WTC11 (cell line): ENCODE data around the gene CLEC16A. TPM values are rescaled to one million over a fixed set of nuclear protein-coding genes. Genes with fewer than 3 reads are reported as not detected.

Source experiments
- ATAC-seq: fragments of 200-7000 bp; cut with Tn5 transposase; 2 replicates; pipeline ENCODE4 v1.10.0; 2021; ENCODE audit warnings: mild to moderate bottlenecking, moderate library complexity
- CTCF ChIA-PET: fragments of 300-600 bp; sonication (Branson Sonifier 250); formaldehyde crosslinking; loops from one replicate; lab custom pipeline; 2021; ENCODE audit warnings: antibody characterized with exemption; lab: Charles Lee
- POLR2A ChIA-PET: fragments of 350-600 bp; sonication (Branson Sonifier 250); formaldehyde crosslinking; loops from one replicate; lab custom pipeline; 2021; ENCODE audit warnings: antibody characterized with exemption; lab: Charles Lee
- DNase-seq: peaks from one replicate; pipeline ENCODE4 v3.0.0; 2021; ENCODE audit warnings: low spot score
- H3K27ac Mint-ChIP-seq: 2 replicates; pipeline ENCODE4 v1.8.0; 2021; ENCODE audit warnings: mixed read lengths
- H3K27me3 Mint-ChIP-seq: 2 replicates; pipeline ENCODE4 v1.8.0; 2021; ENCODE audit warnings: low read depth, mild to moderate bottlenecking, moderate library complexity, mixed read lengths
- H3K36me3 Mint-ChIP-seq: 2 replicates; pipeline ENCODE4 v1.8.0; 2021; ENCODE audit warnings: mixed read lengths
- H3K4me1 Mint-ChIP-seq: 2 replicates; pipeline ENCODE4 v1.8.0; 2022; ENCODE audit warnings: mixed read lengths
- H3K4me3 Mint-ChIP-seq: 2 replicates; pipeline ENCODE4 v1.8.0; 2021; ENCODE audit warnings: mild to moderate bottlenecking, moderate library complexity, mixed read lengths
- H3K9me3 Mint-ChIP-seq: 2 replicates; pipeline ENCODE4 v1.8.0; 2021; ENCODE audit warnings: mixed read lengths
- ATF1 ChIP-seq: sonication (generic); formaldehyde crosslinking; IDR thresholded peaks from 2 replicates; pipeline ENCODE4 v1.8.1; 2023; ENCODE audit warnings: mild to moderate bottlenecking, moderate library complexity, missing genetic modification reagents
- CDX4 ChIP-seq: fragments of 250-450 bp; sonication (Bioruptor Pico); IDR thresholded peaks from 2 replicates; pipeline ENCODE4 v1.9.0; 2021; ENCODE audit warnings: moderate library complexity, mild to moderate bottlenecking, inconsistent platforms, borderline replicate concordance
- CTCF ChIP-seq: fragments of 200-600 bp; IDR thresholded peaks from 2 replicates; pipeline ENCODE4 v1.8.0; 2022; ENCODE audit warnings: antibody characterized with exemption
- E2F1 ChIP-seq: sonication (generic); formaldehyde crosslinking; IDR thresholded peaks from 2 replicates; pipeline ENCODE4 v1.8.0; 2022; ENCODE audit warnings: mild to moderate bottlenecking, missing genetic modification reagents
- E2F4 ChIP-seq: sonication (generic); formaldehyde crosslinking; IDR thresholded peaks from 2 replicates; pipeline ENCODE4 v1.8.1; 2022; ENCODE audit warnings: low read depth, mild to moderate bottlenecking, moderate library complexity, missing genetic modification reagents, borderline replicate concordance
- E2F5 ChIP-seq: sonication (generic); formaldehyde crosslinking; IDR thresholded peaks from 2 replicates; pipeline ENCODE4 v1.8.1; 2022; ENCODE audit warnings: mild to moderate bottlenecking, moderate library complexity, missing genetic modification reagents
- EMX1 ChIP-seq: fragments of 250-450 bp; sonication (Bioruptor Pico); IDR thresholded peaks from 2 replicates; pipeline ENCODE4 v1.8.0; 2021; ENCODE audit warnings: mild to moderate bottlenecking
- ETV6 ChIP-seq: sonication (generic); formaldehyde crosslinking; IDR thresholded peaks from 2 replicates; pipeline ENCODE4 v1.8.1; 2022; ENCODE audit warnings: mild to moderate bottlenecking, missing genetic modification reagents
- FOXJ3 ChIP-seq: sonication (generic); formaldehyde crosslinking; IDR thresholded peaks from 2 replicates; pipeline ENCODE4 v1.9.0; 2021; ENCODE audit warnings: missing genetic modification reagents, mild to moderate bottlenecking, borderline replicate concordance
- FOXP4 ChIP-seq: sonication (generic); formaldehyde crosslinking; IDR thresholded peaks from 2 replicates; pipeline ENCODE4 v1.8.0; 2022; ENCODE audit warnings: mild to moderate bottlenecking, missing genetic modification reagents
- GRHL2 ChIP-seq: fragments of 250-450 bp; sonication (Bioruptor Pico); IDR thresholded peaks from 2 replicates; pipeline ENCODE4 v1.8.0; 2022; ENCODE audit warnings: mild to moderate bottlenecking, moderate library complexity; ENCODE audit not compliant: insufficient replicate concordance, severe bottlenecking
- HMGA2 ChIP-seq: fragments of 250-450 bp; sonication (Bioruptor Pico); IDR thresholded peaks from 2 replicates; pipeline ENCODE4 v1.4.0; 2021; ENCODE audit warnings: mild to moderate bottlenecking, moderate library complexity
- IRF1 ChIP-seq: sonication (generic); formaldehyde crosslinking; IDR thresholded peaks from 2 replicates; pipeline ENCODE4 v1.8.0; 2023; ENCODE audit warnings: missing genetic modification reagents
- NFYB ChIP-seq: sonication (generic); formaldehyde crosslinking; conservative IDR thresholded peaks from 2 replicates; pipeline ENCODE4 v1.8.0; 2022; ENCODE audit warnings: low read depth, missing genetic modification reagents
- NR2C2 ChIP-seq: sonication (generic); formaldehyde crosslinking; IDR thresholded peaks from 2 replicates; pipeline ENCODE4 v1.8.0; 2022; ENCODE audit warnings: mild to moderate bottlenecking, missing genetic modification reagents
- RORB ChIP-seq: fragments of 250-450 bp; sonication (Bioruptor Pico); IDR thresholded peaks from 2 replicates; pipeline ENCODE4 v1.9.0; 2021; ENCODE audit warnings: mild to moderate bottlenecking
- SMAD3 ChIP-seq: sonication (generic); formaldehyde crosslinking; IDR thresholded peaks from 2 replicates; pipeline ENCODE4 v1.8.0; 2022; ENCODE audit warnings: missing genetic modification reagents, mild to moderate bottlenecking, borderline replicate concordance
- TP53 ChIP-seq: sonication (generic); formaldehyde crosslinking; IDR thresholded peaks from 2 replicates; pipeline ENCODE4 v1.8.1; 2023; ENCODE audit warnings: mild to moderate bottlenecking, missing genetic modification reagents
- USF1 ChIP-seq: sonication (generic); formaldehyde crosslinking; IDR thresholded peaks from 2 replicates; pipeline ENCODE4 v1.8.0; 2022; ENCODE audit warnings: mild to moderate bottlenecking, missing genetic modification reagents
- ZMAT4 ChIP-seq: fragments of 250-450 bp; sonication (Bioruptor Pico); IDR thresholded peaks from 2 replicates; pipeline ENCODE4 v1.9.0; 2021; ENCODE audit warnings: mild to moderate bottlenecking
- ZNF219 ChIP-seq: sonication (generic); formaldehyde crosslinking; IDR thresholded peaks from 2 replicates; pipeline ENCODE4 v1.8.0; 2023; ENCODE audit warnings: missing genetic modification reagents, mild to moderate bottlenecking, borderline replicate concordance
- ZNF512 ChIP-seq: sonication (generic); formaldehyde crosslinking; IDR thresholded peaks from 2 replicates; pipeline ENCODE4 v1.8.1; 2022; ENCODE audit warnings: missing genetic modification reagents, borderline replicate concordance
- total RNA-seq: library from RNA; stranded (reverse); gene quantifications from 3 replicates; pipeline ENCODE4 v1.2.3, GENCODE V29; 2021

Gene CLEC16A
- total RNA-seq, 1 experiment from 2014 or later, result 14.4 TPM

- TF ChIP-seq ATF1 (CRISPR knock-in tag) (no peak), NFYB (no peak), USF1 (CRISPR knock-in tag) (no peak), NR2C2 (no peak), ZMAT4 (CRISPR knock-in tag) (no peak), GRHL2 (CRISPR knock-in tag) (no peak), HMGA2 (CRISPR knock-in tag) (no peak), FOXJ3 (no peak)
- H3K4me3 Mint-ChIP-seq, result no peak overlapping the region
- H3K36me3 Mint-ChIP-seq, result no peaks in the 10 kb centered on the region
- no peaks in the 10 kb centered on the region for H3K9me3 Mint-ChIP-seq
- CTCF ChIA-PET, result interaction anchor here (1.4 to 1.8 kb wide), 2 partner anchors 252 to 261 kb away, joined by 3 to 6 read pairs; no protein-coding TSS in a partner anchor
- H3K27ac Mint-ChIP-seq, result no peak overlapping the region
- POLR2A ChIA-PET, result no interaction called here
- DNase-seq, result no peak
- H3K27me3 Mint-ChIP-seq, result no peaks in the 10 kb centered on the region
- H3K4me1 Mint-ChIP-seq, result peaks cover 20% of the 10 kb centered on the region
- no peak for ATAC-seq
Observed at GRCh38 chr16:11134722-11135463, 190.5 kb downstream of the CLEC16A start.

- CTCF ChIA-PET, result no interaction called here
- H3K36me3 Mint-ChIP-seq, result no peaks in the 10 kb centered on the region
- peaks cover 26% of the 10 kb centered on the region for H3K4me1 Mint-ChIP-seq
- DNase-seq (no peak), ATAC-seq (no peak)
- no peak overlapping the region for H3K27ac Mint-ChIP-seq
- H3K9me3 Mint-ChIP-seq, result no peaks in the 10 kb centered on the region
- no peak overlapping the region for H3K4me3 Mint-ChIP-seq
- H3K27me3 Mint-ChIP-seq, result no peaks in the 10 kb centered on the region
- POLR2A ChIA-PET, result no interaction called here
- TF ChIP-seq CTCF (no peak), E2F1 (CRISPR knock-in tag) (no peak), FOXP4 (CRISPR knock-in tag) (no peak), E2F5 (CRISPR knock-in tag) (no peak), CDX4 (CRISPR knock-in tag) (no peak), EMX1 (CRISPR knock-in tag) (no peak), ZNF512 (CRISPR knock-in tag) (no peak), ZMAT4 (CRISPR knock-in tag) (no peak), ETV6 (CRISPR knock-in tag) (no peak), TP53 (CRISPR knock-in tag) (no peak), IRF1 (CRISPR knock-in tag) (no peak), SMAD3 (CRISPR knock-in tag) (no peak), E2F4 (CRISPR knock-in tag) (no peak), ZNF219 (CRISPR knock-in tag) (no peak), RORB (no peak)
Observed at GRCh38 chr16:11135464-11135973, 191.2 kb downstream of the CLEC16A start.
